ENCODE results near the gene HIC1.
A peak's percentile ranks its signal among the peaks of the same experiment; 100 is the strongest.

The HIC1 gene

GRCh38 chr17:2076087-2076984, 21.4 kb downstream of the HIC1 start:
- no peak for DNase-seq (ENCODE audit: low spot score)

- no peak for DNase-seq (ENCODE audit: low spot score)
These were observed 22.1 kb downstream of the HIC1 start for GRCh38 chr17:2077040-2077439.

GRCh38 chr17:2081564-2081963, 26.7 kb downstream of the HIC1 start:
- DNase-seq (ENCODE audit: low spot score) = no peak

- DNase-seq (ENCODE audit: low spot score) = no peak
These were observed 27.3 kb downstream of the HIC1 start for GRCh38 chr17:2082003-2082781.

- no peak for DNase-seq (ENCODE audit: low spot score)
These were observed 28.7 kb downstream of the HIC1 start for GRCh38 chr17:2083613-2084035.

GRCh38 chr17:2084036-2084765, 29.3 kb downstream of the HIC1 start:
- no peak for DNase-seq (ENCODE audit: low spot score)

GRCh38 chr17:2084766-2085647, 30.1 kb downstream of the HIC1 start:
- DNase-seq (ENCODE audit: low spot score) = no peak

- no peak for DNase-seq (ENCODE audit: low spot score)
These were observed 30.7 kb downstream of the HIC1 start for GRCh38 chr17:2085648-2085949.

GRCh38 chr17:2086306-2086705, 31.4 kb downstream of the HIC1 start:
- no peak for DNase-seq (ENCODE audit: low spot score)

- peak; percentile 50 for DNase-seq (ENCODE audit: low spot score)
These were observed 32.8 kb downstream of the HIC1 start for GRCh38 chr17:2087597-2088211.

GRCh38 chr17:2089021-2089422, 34.1 kb downstream of the HIC1 start:
- DNase-seq (ENCODE audit: low spot score) = no peak

GRCh38 chr17:2090210-2090641, 35.3 kb downstream of the HIC1 start:
- no peak for DNase-seq (ENCODE audit: low spot score)

GRCh38 chr17:2090804-2091534, 36.1 kb downstream of the HIC1 start:
- no peak for DNase-seq (ENCODE audit: low spot score)

- DNase-seq (ENCODE audit: low spot score) = no peak
These were observed 37.4 kb downstream of the HIC1 start for GRCh38 chr17:2092253-2092652.

GRCh38 chr17:2093349-2093748, 38.4 kb downstream of the HIC1 start:
- no peak for DNase-seq (ENCODE audit: low spot score)

- DNase-seq (ENCODE audit: low spot score) = no peak
These were observed 40.1 kb downstream of the HIC1 start for GRCh38 chr17:2094891-2095535.

- no peak for DNase-seq (ENCODE audit: low spot score)
These were observed 40.6 kb downstream of the HIC1 start for GRCh38 chr17:2095536-2095910.

GRCh38 chr17:2101448-2102257, 46.8 kb downstream of the HIC1 start:
- peak; percentile 61 for DNase-seq (ENCODE audit: low spot score)
